H1 (cell line): ENCODE measurements around the gene AHRR.

Experiments
- CTCF ChIP-seq, 3 experiments: IDR thresholded peaks; 1 replicate in 2 of 3; 2 replicates in 1 of 3; pipeline versions ENCODE4 v1.5.1 to v1.6.1; 2011; ENCODE audit warnings: low read length in 3 of 3, mild to moderate bottlenecking in 3 of 3, inconsistent platforms in 2 of 3, low read depth in 1 of 3, moderate library complexity in 1 of 3; ENCODE audit not compliant: insufficient read depth in 1 of 3; ENCODE audit errors: control extremely low read depth in 1 of 3
- POLR2A ChIP-seq, 2 experiments: IDR thresholded peaks; 1 replicate in 1 of 2; 2 replicates in 1 of 2; pipeline ENCODE4 v1.6.1; 2011; ENCODE audit warnings: low read depth in 2 of 2, low read length in 2 of 2, mild to moderate bottlenecking in 2 of 2; ENCODE audit errors: control extremely low read depth in 1 of 2
- RBBP5 ChIP-seq: IDR thresholded peaks from 2 replicates; pipeline ENCODE4 v1.7.1; 2012; ENCODE audit warnings: low read depth, mild to moderate bottlenecking, inconsistent platforms, low read length, moderate library complexity, borderline replicate concordance
- SP4 ChIP-seq: IDR thresholded peaks from 2 replicates; pipeline ENCODE4 v1.6.1; 2012; ENCODE audit warnings: low read length, inconsistent platforms
- SUZ12 ChIP-seq: fragments of 200-600 bp; sonication (generic); IDR thresholded peaks from 2 replicates; pipeline ENCODE4 v1.6.1; 2012; ENCODE audit warnings: mild to moderate bottlenecking, inconsistent platforms, low read length, moderate library complexity, mixed read lengths
- ZNF274 ChIP-seq: IDR thresholded peaks from 2 replicates; pipeline ENCODE4 v1.7.0; 2012; ENCODE audit warnings: low read length, borderline replicate concordance; ENCODE audit errors: extremely low read depth
- TF ChIP-seq, protein P1 (sequence below): IDR thresholded peaks from 2 replicates; pipeline ENCODE4 v1.6.1; 2011; ENCODE audit warnings: low read length, improper control_type of control experiment

- TF ChIP-seq CTCF (IDR thresholded peaks at IDR 0.05; ENCODE audit: control extremely low read depth in 1 of 3, insufficient read depth in 1 of 3, low read depth in 1 of 3, low read length in 3 of 3) (peak in 2 of 3 experiments; percentile 18 to 19; a peak in 3 of 4 replicates), POLR2A (IDR thresholded peaks at IDR 0.05; ENCODE audit: control extremely low read depth in 1 of 2, low read depth in 2 of 2, low read length in 2 of 2) (no peak), RBBP5 (no peak), SP4 (no peak), SUZ12 (no peak), ZNF274 (no peak)
- TF ChIP-seq, protein P1, sequence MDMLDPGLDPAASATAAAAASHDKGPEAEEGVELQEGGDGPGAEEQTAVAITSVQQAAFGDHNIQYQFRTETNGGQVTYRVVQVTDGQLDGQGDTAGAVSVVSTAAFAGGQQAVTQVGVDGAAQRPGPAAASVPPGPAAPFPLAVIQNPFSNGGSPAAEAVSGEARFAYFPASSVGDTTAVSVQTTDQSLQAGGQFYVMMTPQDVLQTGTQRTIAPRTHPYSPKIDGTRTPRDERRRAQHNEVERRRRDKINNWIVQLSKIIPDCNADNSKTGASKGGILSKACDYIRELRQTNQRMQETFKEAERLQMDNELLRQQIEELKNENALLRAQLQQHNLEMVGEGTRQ = no peak
These were observed 77.2 kb downstream of the AHRR start for GRCh38 chr5:398475-399295.
